NCI-H2171 (cell line): ENCODE measurements around the gene SYNPO.
A peak's percentile ranks its signal among the peaks of the same experiment; 100 is the strongest.

Source experiments
- DNase-seq: peaks from one replicate; lab custom pipeline; 2025; lab: John Stamatoyannopoulos, UW

The SYNPO gene

GRCh38 chr5:150689120-150689519 is 48.7 kb downstream of the SYNPO start:
- no peak for DNase-seq

DNA sequence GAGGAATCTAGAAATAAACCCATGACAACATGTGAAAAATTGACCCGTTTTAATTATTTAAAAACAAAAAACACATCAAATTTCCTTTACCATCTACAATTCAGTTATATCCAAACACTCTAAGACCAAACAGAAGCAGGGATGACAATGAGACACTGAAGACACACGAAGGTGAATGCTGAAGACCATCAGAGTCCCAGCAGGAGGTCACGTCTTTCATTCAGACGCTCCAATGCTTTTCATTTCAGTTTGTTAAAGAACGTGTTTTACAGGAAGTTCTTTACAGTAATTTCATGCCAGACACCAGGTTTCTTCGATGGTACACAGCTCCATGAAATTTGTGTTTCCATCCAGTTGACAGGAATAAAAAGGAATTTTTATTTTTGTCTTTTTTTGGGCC is 50.3 kb downstream of the SYNPO start:
- DNase-seq, result no peak

DNA sequence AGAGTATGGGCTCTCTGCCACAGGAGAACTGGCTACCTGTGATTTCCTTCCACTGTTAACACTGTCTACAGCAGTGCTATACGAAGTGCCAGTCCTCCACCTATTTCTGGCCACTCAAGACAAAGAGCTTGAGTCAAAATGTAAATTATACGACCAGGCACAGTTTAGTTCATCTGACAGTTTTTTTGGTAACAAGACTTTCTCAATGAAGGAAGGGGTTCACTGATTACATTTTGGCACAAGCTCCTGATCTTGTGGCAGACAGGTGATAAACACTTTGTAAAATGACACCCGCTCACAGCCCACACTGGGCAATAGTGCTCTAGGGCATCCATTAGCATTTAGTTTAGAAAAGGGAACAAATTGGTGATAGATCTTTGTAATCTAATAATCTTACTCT is 51.8 kb downstream of the SYNPO start:
- DNase-seq, result no peak

DNA sequence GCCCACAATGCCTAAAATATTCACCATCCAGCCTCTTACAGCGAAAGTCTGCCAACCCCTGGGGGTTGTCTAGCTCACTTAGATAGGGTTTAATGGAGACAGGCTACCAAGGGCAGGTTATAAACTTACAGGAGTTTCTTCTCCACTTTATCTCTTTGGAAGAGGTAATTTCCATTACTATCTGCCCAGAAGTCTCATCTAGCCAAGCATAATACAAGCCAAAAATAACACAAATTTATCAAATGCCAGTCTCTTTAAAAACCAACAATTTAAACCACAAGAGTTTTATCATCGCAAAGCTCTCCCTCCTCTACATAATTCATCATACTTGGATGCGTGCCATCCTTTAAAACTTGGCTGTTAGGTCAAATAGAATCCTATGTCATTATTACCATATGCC is 54.2 kb downstream of the SYNPO start:
- no peak for DNase-seq

- DNase-seq, result no peak
Measured at GRCh38 chr5:150700246-150700593, 59.8 kb downstream of the SYNPO start.

- DNase-seq, result peak; percentile 80
Measured at GRCh38 chr5:150700594-150701377, 60.3 kb downstream of the SYNPO start, which contains the start of gene RBM22. TSS of gene RBM22 (minus strand) at chr5:150701062. CDS start at chr5:150700985, 77 bp downstream.

- DNase-seq, result no peak
Measured at GRCh38 chr5:150703762-150704161, 63.3 kb downstream of the SYNPO start.

DNA sequence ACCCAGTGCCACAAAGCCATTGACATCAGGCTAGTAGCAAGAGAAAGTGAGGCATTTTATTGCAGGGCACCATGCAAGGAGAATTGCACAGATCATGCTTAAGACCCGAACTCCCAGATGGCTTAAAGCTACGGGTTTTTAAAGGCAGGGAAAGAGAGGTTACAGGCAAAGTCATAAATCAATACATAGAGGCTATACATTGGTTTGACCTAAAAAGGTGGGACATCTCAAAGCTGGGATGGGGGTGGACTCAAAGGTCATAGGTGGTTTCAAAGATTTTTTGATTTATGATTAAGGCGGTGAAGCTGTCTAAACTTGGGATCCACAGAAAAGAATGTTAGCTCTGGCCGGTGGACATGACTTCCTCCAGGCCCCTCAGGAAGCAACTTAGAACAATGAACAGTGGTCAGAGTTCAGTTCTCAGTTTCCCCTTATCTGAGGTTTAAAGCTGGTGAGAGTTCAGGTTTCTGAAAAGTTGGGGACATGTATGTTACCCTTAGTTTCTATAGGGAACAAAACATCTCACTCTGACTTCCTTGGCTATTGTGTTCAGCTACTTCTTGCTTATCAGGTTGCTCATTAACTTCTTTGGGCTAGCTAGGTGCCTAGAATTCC is 66.4 kb downstream of the SYNPO start:
- DNase-seq, result no peak
